Endothelial cell of umbilical vein (primary cell): ENCODE data around the gene PI4KA. TPM values are rescaled to one million over a fixed set of nuclear protein-coding genes. Genes with fewer than 3 reads are reported as not detected.

Source experiments
- BruUV-seq: library from RNA; stranded (reverse); fragments of 400-500 nt; replicated peaks from 2 replicates; lab custom pipeline; 2021; lab: Mats Ljungman, UMichigan
- CTCF ChIA-PET: fragments of 300-600, 350-600 bp; sonication (Branson Sonifier 250); formaldehyde crosslinking; loops from one replicate; lab custom pipeline; 2021; ENCODE audit warnings: antibody characterized with exemption, inconsistent platforms; lab: Charles Lee
- POLR2A ChIA-PET: fragments of 300-600, 350-600 bp; sonication (Branson Sonifier 250); formaldehyde crosslinking; loops from one replicate; lab custom pipeline; 2021; ENCODE audit warnings: antibody characterized with exemption, inconsistent platforms; lab: Charles Lee
- DNase-seq: peaks from one replicate; pipeline ENCODE4 v3.0.0-alpha.2; 2011; ENCODE audit warnings: low read depth, low spot score
- FAIRE-seq: peaks from 2 replicates; lab custom pipeline; 2011; peaks lifted over from hg19 to GRCh38; lab: Jason Lieb, UNC
- H2AFZ ChIP-seq: 2 replicates; pipeline ENCODE4 v1.6.0; 2012; ENCODE audit warnings: low read depth, low read length, control low read depth, inconsistent platforms
- H3K27ac ChIP-seq: 2 replicates; pipeline ENCODE4 v1.5.1; 2011; ENCODE audit warnings: low read depth, mild to moderate bottlenecking, control low read depth, low read length, moderate library complexity; ENCODE audit not compliant: insufficient read depth
- H3K27me3 ChIP-seq, 2 experiments: 2 replicates each; pipeline versions ENCODE4 v1.6.0 to v1.6.1; 2011; ENCODE audit warnings: low read length in 2 of 2, mixed read lengths in 1 of 2; ENCODE audit not compliant: control insufficient read depth in 2 of 2, insufficient read depth in 2 of 2
- H3K36me3 ChIP-seq, 2 experiments: 2 replicates in 1 of 2; 3 replicates in 1 of 2; pipeline ENCODE4 v1.5.1; 2011; ENCODE audit warnings: low read length in 2 of 2, mild to moderate bottlenecking in 1 of 2, moderate library complexity in 1 of 2; ENCODE audit not compliant: control insufficient read depth in 2 of 2, insufficient read depth in 2 of 2; ENCODE audit errors: extremely low read depth in 1 of 2
- H3K4me1 ChIP-seq: 3 replicates; pipeline ENCODE4 v1.5.1; 2011; ENCODE audit warnings: mild to moderate bottlenecking, low read length; ENCODE audit not compliant: control insufficient read depth, insufficient read depth; ENCODE audit errors: extremely low read depth
- H3K4me2 ChIP-seq: 2 replicates; pipeline ENCODE4 v1.6.1; 2011; ENCODE audit warnings: low read length, control low read depth, mixed read lengths; ENCODE audit not compliant: insufficient read depth
- H3K4me3 ChIP-seq, 3 experiments: fragments of 200-600 bp in 1 of 3; sonication (generic), shearing (Covaris generic) in 1 of 3; replicated peaks in 1 of 3; 2 replicates each; pipeline ENCODE4 v1.5.1; 2011 to 2016; ENCODE audit warnings: control low read depth in 3 of 3, low read length in 3 of 3, mild to moderate bottlenecking in 2 of 3, inconsistent platforms in 1 of 3, low read depth in 1 of 3, moderate library complexity in 1 of 3; ENCODE audit not compliant: insufficient read depth in 1 of 3
- H3K79me2 ChIP-seq: 2 replicates; pipeline ENCODE4 v1.6.0; 2012; ENCODE audit warnings: low read length, inconsistent platforms; ENCODE audit not compliant: control insufficient read depth, insufficient read depth
- H3K9ac ChIP-seq: replicated peaks from 2 replicates; pipeline ENCODE3; 2011; ENCODE audit warnings: low read length, control low read depth; ENCODE audit not compliant: insufficient read depth; ENCODE audit errors: extremely low read depth
- H3K9me1 ChIP-seq: replicated peaks from 3 replicates; pipeline ENCODE4 v1.6.0; 2011; ENCODE audit warnings: mild to moderate bottlenecking, low read length; ENCODE audit not compliant: control insufficient read depth, insufficient read depth; ENCODE audit errors: extremely low read depth
- H3K9me3 ChIP-seq: replicated peaks from 2 replicates; pipeline ENCODE4 v1.5.1; 2012; ENCODE audit warnings: low read length, inconsistent platforms; ENCODE audit not compliant: control insufficient read depth, insufficient read depth
- H4K20me1 ChIP-seq: replicated peaks from 2 replicates; pipeline ENCODE3; 2011; ENCODE audit warnings: mild to moderate bottlenecking, low read length; ENCODE audit not compliant: control insufficient read depth, insufficient read depth; ENCODE audit errors: extremely low read depth
- EZH2 ChIP-seq: IDR thresholded peaks from 2 replicates; pipeline ENCODE4 v1.6.1; 2012; ENCODE audit warnings: borderline replicate concordance, low read depth, mild to moderate bottlenecking, moderate library complexity, low read length, inconsistent platforms; ENCODE audit not compliant: severe bottlenecking
- FOS ChIP-seq: IDR thresholded peaks from 2 replicates; pipeline ENCODE4 v1.6.1; 2011; ENCODE audit warnings: mild to moderate bottlenecking, low read length, moderate library complexity, borderline replicate concordance; ENCODE audit not compliant: insufficient read depth
- GATA2 ChIP-seq: IDR thresholded peaks from 2 replicates; pipeline ENCODE4 v1.7.0; 2011; ENCODE audit warnings: low read depth, mild to moderate bottlenecking, moderate library complexity, mixed read lengths, low read length; ENCODE audit not compliant: insufficient read length, insufficient read depth
- JUN ChIP-seq: IDR thresholded peaks from 2 replicates; pipeline ENCODE4 v1.6.1; 2011; ENCODE audit warnings: borderline replicate concordance, low read depth; ENCODE audit not compliant: insufficient read length, insufficient read depth
- MYC ChIP-seq: IDR thresholded peaks from one replicate; pipeline ENCODE4 v1.6.1; 2011; ENCODE audit warnings: mild to moderate bottlenecking, low read depth, low read length
- POLR2A ChIP-seq: IDR thresholded peaks from 2 replicates; pipeline ENCODE4 v1.6.1; 2012; ENCODE audit warnings: low read depth, mild to moderate bottlenecking, control low read depth, low read length
- POLR2AphosphoS5 ChIP-seq: IDR thresholded peaks from 2 replicates; pipeline ENCODE4 v1.6.1; 2012; ENCODE audit warnings: low read depth, mild to moderate bottlenecking, control low read depth, low read length, moderate library complexity; ENCODE audit not compliant: insufficient read depth
- dilution Hi-C: fragments of 300-500 bp; cut with MboI; formaldehyde crosslinking; loops from one replicate; pipeline ENCODE4 v1.15.0; 2019; ENCODE audit warnings: low sequenced_read_pairs; ENCODE audit not compliant: extremely low pct_ligation_motif_present
- intact Hi-C: fragments of 100-400 bp; cut with micrococcal nuclease; formaldehyde crosslinking; loops from one replicate; pipeline ENCODE4 v1.10.0; 2022
- polyA plus RNA-seq, 4 experiments: library from polyadenylated mRNA; depleted of rRNA in 3 of 4; stranded (reverse) in 3 of 4; unstranded in 1 of 4; fragments of >200 nt; gene quantifications; 2 replicates each; pipeline versions ENCODE4 v1.2.1 to v1.2.3, GENCODE V29; 2011 to 2012; ENCODE audit warnings: missing spikeins in 1 of 4
- total RNA-seq: library from RNA; stranded (reverse); gene quantifications from 2 replicates; pipeline ENCODE4 v1.2.3, GENCODE V29; 2021
- TF ChIP-seq, protein P1 (sequence below), 2 donors: IDR thresholded peaks; 1 replicate in 1 of 2; 2 replicates in 1 of 2; pipeline ENCODE4 v1.5.1; 2011; ENCODE audit warnings: low read length in 2 of 2, mild to moderate bottlenecking in 2 of 2, moderate library complexity in 2 of 2, control low read depth in 1 of 2, inconsistent platforms in 1 of 2, low read depth in 1 of 2; ENCODE audit not compliant: insufficient read depth in 1 of 2; ENCODE audit errors: extremely low read depth in 1 of 2
- TF ChIP-seq, protein P2 (sequence below): IDR thresholded peaks from 2 replicates; pipeline ENCODE4 v1.6.1; 2011; ENCODE audit not compliant: insufficient read depth, insufficient read length

The PI4KA gene
- total and polyA plus RNA-seq, 2 donors (not counting 3 experiments of a cell fraction or from before 2014, with no cell fraction given) = 28.9 to 56.4 TPM

DNA sequence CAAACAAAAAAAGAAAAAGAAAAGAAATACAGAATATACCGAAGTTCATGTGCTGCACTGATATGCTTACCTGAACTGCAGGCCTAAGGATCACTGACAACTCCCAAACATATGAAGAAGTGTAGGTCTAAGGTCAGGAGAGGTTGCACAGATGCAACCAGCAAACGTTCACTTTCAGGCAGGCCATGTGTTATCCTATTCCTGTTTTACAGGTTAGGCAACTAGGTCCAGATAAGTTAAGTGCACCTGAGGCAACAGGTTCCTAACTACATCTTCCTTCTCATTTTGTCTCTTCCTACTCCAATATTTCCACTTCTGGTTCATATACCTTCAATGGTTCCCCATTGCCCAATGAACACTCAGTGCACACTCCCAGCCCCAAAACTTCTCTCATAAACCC, 15.1 kb downstream of the PI4KA start:
- H3K9ac ChIP-seq = no peak overlapping the region
- no peak overlapping the region for H3K4me3 ChIP-seq
- no peaks in the 10 kb centered on the region for H4K20me1 ChIP-seq
- CTCF ChIA-PET = no interaction called here
- no peaks in the 10 kb centered on the region for H3K9me3 ChIP-seq
- no peaks in the 10 kb centered on the region for H3K36me3 ChIP-seq
- no peak for DNase-seq
- H2AFZ ChIP-seq = no peak overlapping the region
- no peak overlapping the region for H3K4me2 ChIP-seq
- dilution Hi-C loops (no loop called here), intact Hi-C loops (no loop called here)
- H3K79me2 ChIP-seq = peaks cover 49% of the 10 kb centered on the region
- FAIRE-seq = no peak
- no peaks in the 10 kb centered on the region for H3K27me3 ChIP-seq
- no peaks in the 10 kb centered on the region for H3K4me1 ChIP-seq
- no TSS peak for BruUV-seq
- H3K9me1 ChIP-seq = no peaks in the 10 kb centered on the region
- no peak overlapping the region for H3K27ac ChIP-seq
- POLR2A ChIA-PET = no interaction called here
- TF ChIP-seq EZH2 (no peak), POLR2A (no peak)

DNA sequence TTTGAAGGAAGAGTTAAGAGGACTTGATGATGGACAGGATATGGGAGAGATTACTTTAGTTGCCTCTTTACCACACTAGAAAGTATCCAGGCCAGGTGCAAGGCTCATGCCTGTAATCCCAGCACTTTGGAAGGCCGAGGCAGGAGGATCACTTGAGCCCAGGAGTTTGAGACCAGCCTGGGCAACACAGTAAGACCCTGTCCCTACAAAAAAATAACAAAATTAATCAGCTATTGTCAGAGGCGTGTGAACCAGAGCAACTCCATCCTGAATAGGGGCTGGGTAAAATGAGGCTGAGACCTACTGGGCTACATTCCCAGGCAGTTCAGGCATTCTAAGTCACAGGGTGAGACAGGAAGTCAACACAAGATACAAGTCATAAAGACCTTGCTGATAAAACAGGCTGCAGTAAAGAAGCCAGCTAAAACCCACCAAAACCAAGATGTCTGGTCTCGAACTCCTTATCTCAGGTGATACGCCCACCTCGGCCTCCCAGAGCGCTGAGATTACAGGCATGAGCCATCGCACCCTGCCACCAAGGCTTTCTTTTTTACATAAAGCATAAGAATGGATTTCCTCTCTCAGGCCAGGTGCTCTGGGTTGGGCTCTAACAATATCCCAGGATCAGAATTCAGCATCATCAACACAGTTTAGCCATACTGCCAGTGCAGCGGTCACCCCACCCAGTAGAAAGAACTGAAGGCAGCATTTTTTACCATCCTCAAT, 17.8 kb downstream of the PI4KA start:
- intact Hi-C loops (no loop called here), dilution Hi-C loops (no loop called here)
- H3K27ac ChIP-seq = no peak overlapping the region
- H3K36me3 ChIP-seq = no peaks in the 10 kb centered on the region
- ChIA-PET POLR2A (no interaction called here), CTCF (interaction anchor here (1.1 kb wide), 1 partner anchor 45 kb away, joined by 4 read pairs; no protein-coding TSS in a partner anchor)
- BruUV-seq = no TSS peak
- H4K20me1 ChIP-seq = no peaks in the 10 kb centered on the region
- H3K9ac ChIP-seq = no peak overlapping the region
- no peak for TF ChIP-seq GATA2
- TF ChIP-seq FOS = no peak
- TF ChIP-seq MYC = no peak
- TF ChIP-seq POLR2A = no peak
- TF ChIP-seq JUN = no peak
- TF ChIP-seq EZH2 = no peak
- TF ChIP-seq, protein P1, sequence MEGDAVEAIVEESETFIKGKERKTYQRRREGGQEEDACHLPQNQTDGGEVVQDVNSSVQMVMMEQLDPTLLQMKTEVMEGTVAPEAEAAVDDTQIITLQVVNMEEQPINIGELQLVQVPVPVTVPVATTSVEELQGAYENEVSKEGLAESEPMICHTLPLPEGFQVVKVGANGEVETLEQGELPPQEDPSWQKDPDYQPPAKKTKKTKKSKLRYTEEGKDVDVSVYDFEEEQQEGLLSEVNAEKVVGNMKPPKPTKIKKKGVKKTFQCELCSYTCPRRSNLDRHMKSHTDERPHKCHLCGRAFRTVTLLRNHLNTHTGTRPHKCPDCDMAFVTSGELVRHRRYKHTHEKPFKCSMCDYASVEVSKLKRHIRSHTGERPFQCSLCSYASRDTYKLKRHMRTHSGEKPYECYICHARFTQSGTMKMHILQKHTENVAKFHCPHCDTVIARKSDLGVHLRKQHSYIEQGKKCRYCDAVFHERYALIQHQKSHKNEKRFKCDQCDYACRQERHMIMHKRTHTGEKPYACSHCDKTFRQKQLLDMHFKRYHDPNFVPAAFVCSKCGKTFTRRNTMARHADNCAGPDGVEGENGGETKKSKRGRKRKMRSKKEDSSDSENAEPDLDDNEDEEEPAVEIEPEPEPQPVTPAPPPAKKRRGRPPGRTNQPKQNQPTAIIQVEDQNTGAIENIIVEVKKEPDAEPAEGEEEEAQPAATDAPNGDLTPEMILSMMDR (IDR thresholded peaks at IDR 0.05; ENCODE audit: extremely low read depth in 1 of 2, insufficient read depth in 1 of 2, low read depth in 1 of 2, low read length in 2 of 2) = no peak
- TF ChIP-seq, protein P2, sequence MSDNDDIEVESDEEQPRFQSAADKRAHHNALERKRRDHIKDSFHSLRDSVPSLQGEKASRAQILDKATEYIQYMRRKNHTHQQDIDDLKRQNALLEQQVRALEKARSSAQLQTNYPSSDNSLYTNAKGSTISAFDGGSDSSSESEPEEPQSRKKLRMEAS = no peak
- TF ChIP-seq POLR2AphosphoS5 = no peak
- H3K4me3 ChIP-seq = no peak overlapping the region
- no peak overlapping the region for H3K4me2 ChIP-seq
- H3K4me1 ChIP-seq = no peaks in the 10 kb centered on the region
- DNase-seq (no peak), FAIRE-seq (no peak)
- H3K27me3 ChIP-seq = no peaks in the 10 kb centered on the region
- no peaks in the 10 kb centered on the region for H3K9me1 ChIP-seq
- H3K9me3 ChIP-seq = no peaks in the 10 kb centered on the region
- H2AFZ ChIP-seq = no peak overlapping the region
- H3K79me2 ChIP-seq = peaks cover 47% of the 10 kb centered on the region
